NB4 (cell line): ENCODE results near the gene SORT1.
"Not testable (repeated sequence)": the region's sequence is repeated elsewhere in the genome, so short reads cannot be mapped to it uniquely, and the experiment has no call there.

Experiments used
- DNase-seq: peaks from one replicate; pipeline ENCODE4 v3.0.0; 2010; ENCODE audit warnings: low read depth
- H3K4me3 ChIP-seq: one replicate; pipeline ENCODE4 v1.5.1; 2011; ENCODE audit warnings: mild to moderate bottlenecking, low read depth, low read length, moderate library complexity
- CTCF ChIP-seq: IDR thresholded peaks from one replicate; pipeline ENCODE4 v1.5.1; 2012; ENCODE audit warnings: low read depth, low read length
- MAX ChIP-seq: IDR thresholded peaks from 2 replicates; pipeline ENCODE4 v1.6.1; 2011; ENCODE audit warnings: low read depth, low read length
- MYC ChIP-seq: IDR thresholded peaks from 2 replicates; pipeline ENCODE4 v1.6.1; 2011; ENCODE audit warnings: low read depth, low read length
- POLR2A ChIP-seq: IDR thresholded peaks from 2 replicates; pipeline ENCODE4 v1.6.1; 2011; ENCODE audit warnings: mild to moderate bottlenecking; ENCODE audit not compliant: insufficient read length; ENCODE audit errors: extremely low read depth

Gene SORT1

GRCh38 chr1:109397581-109398342 is at the start of gene SORT1:
Gene SORT1 (minus strand): TSS chr1:109397918. CDS start chr1:109397892, 26 bp downstream.
- DNase-seq: peak; percentile 45
- H3K4me3 ChIP-seq: no peak within 1 kb of the TSS
- TF ChIP-seq MYC (no peak), POLR2A (no peak), CTCF (no peak), MAX (no peak)

GRCh38 chr1:109445949-109446695 is 48.4 kb upstream of the SORT1 start:
- H3K4me3 ChIP-seq, DNase-seq: not testable (repeated sequence)

- TF ChIP-seq MYC: no peak
- TF ChIP-seq MAX: no peak
- TF ChIP-seq CTCF: no peak
- TF ChIP-seq POLR2A: no peak
- H3K4me3 ChIP-seq: no peak overlapping the region
- no peak for DNase-seq
These were observed 46.6 kb upstream of the SORT1 start for GRCh38 chr1:109444346-109444745.

GRCh38 chr1:109443476-109443875 is 45.8 kb upstream of the SORT1 start:
- no peak for DNase-seq
- H3K4me3 ChIP-seq: no peak overlapping the region
- TF ChIP-seq MYC (no peak), CTCF (no peak), POLR2A (no peak), MAX (no peak)

GRCh38 chr1:109441069-109441468 is 43.4 kb upstream of the SORT1 start:
- H3K4me3 ChIP-seq: no peak overlapping the region
- TF ChIP-seq MAX (no peak), CTCF (no peak), POLR2A (no peak), MYC (no peak)
- no peak for DNase-seq

GRCh38 chr1:109438798-109439297 is 41.1 kb upstream of the SORT1 start:
- H3K4me3 ChIP-seq: no peak overlapping the region
- DNase-seq: peak; percentile 67
- TF ChIP-seq MYC (no peak), MAX (no peak)
